Neural cell (in vitro differentiated cells): ENCODE results near the gene TMEM26. TPM values are rescaled to one million over a fixed set of nuclear protein-coding genes. Genes with fewer than 3 reads are reported as not detected.

ENCODE experiments used
- H2AFZ ChIP-seq: fragments of 200-600, 300-800 bp; sonication (generic), shearing (Covaris generic); 2 replicates; pipeline ENCODE4 v1.6.0; 2014; ENCODE audit warnings: low read depth, mild to moderate bottlenecking, antibody characterized with exemption, low read length, moderate library complexity
- H3F3A ChIP-seq: fragments of 200-600 bp; shearing (Covaris generic); 2 replicates; pipeline ENCODE4 v1.6.1; 2016; ENCODE audit warnings: mild to moderate bottlenecking, moderate library complexity, mixed read lengths, antibody characterized with exemption, low read length; ENCODE audit not compliant: insufficient read depth, poor library complexity, severe bottlenecking
- H3K27ac ChIP-seq: fragments of 200-600, 300-800 bp; sonication (generic), shearing (Covaris generic); 2 replicates; pipeline ENCODE4 v1.5.1; 2014; ENCODE audit warnings: mild to moderate bottlenecking, low read length, moderate library complexity
- H3K27me3 ChIP-seq: fragments of 300-800, 200-600 bp; sonication (generic), shearing (Covaris generic); 2 replicates; pipeline ENCODE4 v1.6.0; 2014; ENCODE audit warnings: mild to moderate bottlenecking, low read depth, low read length, moderate library complexity; ENCODE audit not compliant: insufficient read depth
- H3K36me3 ChIP-seq: fragments of 300-800, 200-600 bp; sonication (generic), shearing (Covaris generic); 2 replicates; pipeline ENCODE4 v1.5.1; 2014; ENCODE audit warnings: mild to moderate bottlenecking, antibody characterized with exemption, low read length, moderate library complexity; ENCODE audit not compliant: insufficient read depth
- H3K4me2 ChIP-seq: fragments of 300-800, 200-600 bp; sonication (generic), shearing (Covaris generic); 2 replicates; pipeline ENCODE4 v1.6.0; 2014; ENCODE audit warnings: mild to moderate bottlenecking, low read length
- H3K4me3 ChIP-seq: fragments of 300-800, 200-600 bp; sonication (generic), shearing (Covaris generic); 2 replicates; pipeline ENCODE4 v1.5.1; 2014; ENCODE audit warnings: mild to moderate bottlenecking, low read length, moderate library complexity
- H3K79me2 ChIP-seq: fragments of 200-600 bp; shearing (Covaris generic); replicated peaks from 2 replicates; pipeline ENCODE4 v1.6.0; 2014; ENCODE audit warnings: mild to moderate bottlenecking, low read length, moderate library complexity; ENCODE audit not compliant: insufficient read depth
- H3K9ac ChIP-seq: fragments of 300-800, 200-600 bp; sonication (generic), shearing (Covaris generic); 2 replicates; pipeline ENCODE4 v1.6.1; 2016; ENCODE audit warnings: mild to moderate bottlenecking, low read length, mixed read lengths
- H3K9me2 ChIP-seq: fragments of 200-600 bp; shearing (Covaris generic); 2 replicates; pipeline ENCODE4 v1.6.1; 2016; ENCODE audit warnings: mild to moderate bottlenecking, low read length, mixed read lengths; ENCODE audit not compliant: insufficient read depth
- H3K9me3 ChIP-seq: fragments of 200-600, 300-800 bp; sonication (generic), shearing (Covaris generic); 2 replicates; pipeline ENCODE4 v1.6.1; 2016; ENCODE audit warnings: mild to moderate bottlenecking, mixed run types, low read length, moderate library complexity, mixed read lengths
- H4K20me1 ChIP-seq: fragments of 200-600 bp; shearing (Covaris generic); 2 replicates; pipeline ENCODE4 v1.6.1; 2016; ENCODE audit warnings: mild to moderate bottlenecking, mixed run types; ENCODE audit not compliant: insufficient read depth
- EP300 ChIP-seq: fragments of 450-650 bp; conservative IDR thresholded peaks from 2 replicates; pipeline ENCODE4 v1.6.1; 2014; ENCODE audit warnings: antibody characterized with exemption, mild to moderate bottlenecking, moderate library complexity; ENCODE audit not compliant: poor library complexity, severe bottlenecking
- EZH2 ChIP-seq: fragments of 200-600, 300-800 bp; shearing (Covaris generic), sonication (generic); IDR thresholded peaks from 2 replicates; pipeline ENCODE4 v1.6.1; 2014; ENCODE audit warnings: antibody characterized with exemption, low read length, borderline replicate concordance, mild to moderate bottlenecking; ENCODE audit not compliant: insufficient read depth, poor library complexity, severe bottlenecking
- MXI1 ChIP-seq: fragments of 450-650 bp; conservative IDR thresholded peaks from 2 replicates; pipeline ENCODE4 v1.6.1; 2014; ENCODE audit warnings: antibody characterized with exemption, mild to moderate bottlenecking; ENCODE audit not compliant: poor library complexity, severe bottlenecking
- POLR2AphosphoS5 ChIP-seq: IDR thresholded peaks from 2 replicates; pipeline ENCODE4 v1.6.1; 2012
- RAD21 ChIP-seq: fragments of 450-650 bp; conservative IDR thresholded peaks from 2 replicates; pipeline ENCODE4 v1.6.1; 2014; ENCODE audit warnings: antibody characterized with exemption, mild to moderate bottlenecking, moderate library complexity
- SMC3 ChIP-seq: fragments of 450-650 bp; conservative IDR thresholded peaks from 2 replicates; pipeline ENCODE4 v1.6.1; 2014; ENCODE audit warnings: antibody characterized with exemption, mild to moderate bottlenecking, moderate library complexity; ENCODE audit not compliant: poor library complexity
- TAF1 ChIP-seq: IDR thresholded peaks from 2 replicates; pipeline ENCODE4 v1.6.1; 2012; ENCODE audit warnings: low read depth
- polyA plus RNA-seq: library from polyadenylated mRNA; depleted of rRNA; stranded (reverse); fragments of >200 nt; gene quantifications from 2 replicates; pipeline ENCODE4 v1.2.3, GENCODE V29; 2014
- TF ChIP-seq, protein P1 (sequence below): IDR thresholded peaks from 2 replicates; pipeline ENCODE4 v1.6.1; 2012; ENCODE audit warnings: borderline replicate concordance
- TF ChIP-seq, protein P2 (sequence below): fragments of 450-650 bp; IDR thresholded peaks from 2 replicates; pipeline ENCODE4 v1.5.1; 2014; ENCODE audit warnings: antibody characterized with exemption, mild to moderate bottlenecking, moderate library complexity; ENCODE audit not compliant: poor library complexity, severe bottlenecking

The TMEM26 gene
- polyA plus RNA-seq, 1 donor from 2014 or later, result not detected

DNA sequence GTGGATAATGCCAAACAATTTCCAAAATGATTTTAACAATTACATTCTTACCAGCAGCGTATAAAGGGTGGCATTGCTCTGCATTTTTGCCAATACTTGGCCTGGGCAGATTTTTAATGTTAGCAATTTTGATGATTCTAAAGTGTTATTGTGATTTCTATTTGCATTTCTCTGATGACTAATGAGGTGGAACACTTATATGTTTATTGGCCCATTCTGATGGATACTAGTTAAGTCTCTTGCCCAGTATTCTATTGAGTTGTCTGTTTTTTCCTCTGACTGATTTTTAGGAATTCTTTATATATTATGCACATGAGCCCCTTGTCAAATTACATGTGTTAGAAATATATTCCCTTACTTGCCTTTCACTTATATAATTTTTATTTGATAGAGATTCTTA lies 86.8 kb downstream of the TMEM26 start:
- Histone ChIP-seq H3K36me3 (no peaks in the 10 kb centered on the region), H3K4me2 (no peak overlapping the region), H3K79me2 (no peaks in the 10 kb centered on the region), H3F3A (no peaks in the 10 kb centered on the region), H3K9me2 (no peaks in the 10 kb centered on the region), H2AFZ (no peak overlapping the region), H3K4me3 (no peak overlapping the region), H3K9ac (no peak overlapping the region), H3K27me3 (no peaks in the 10 kb centered on the region), H3K27ac (no peak overlapping the region), H3K9me3 (no peaks in the 10 kb centered on the region), H4K20me1 (no peaks in the 10 kb centered on the region)
- TF ChIP-seq, protein P1, sequence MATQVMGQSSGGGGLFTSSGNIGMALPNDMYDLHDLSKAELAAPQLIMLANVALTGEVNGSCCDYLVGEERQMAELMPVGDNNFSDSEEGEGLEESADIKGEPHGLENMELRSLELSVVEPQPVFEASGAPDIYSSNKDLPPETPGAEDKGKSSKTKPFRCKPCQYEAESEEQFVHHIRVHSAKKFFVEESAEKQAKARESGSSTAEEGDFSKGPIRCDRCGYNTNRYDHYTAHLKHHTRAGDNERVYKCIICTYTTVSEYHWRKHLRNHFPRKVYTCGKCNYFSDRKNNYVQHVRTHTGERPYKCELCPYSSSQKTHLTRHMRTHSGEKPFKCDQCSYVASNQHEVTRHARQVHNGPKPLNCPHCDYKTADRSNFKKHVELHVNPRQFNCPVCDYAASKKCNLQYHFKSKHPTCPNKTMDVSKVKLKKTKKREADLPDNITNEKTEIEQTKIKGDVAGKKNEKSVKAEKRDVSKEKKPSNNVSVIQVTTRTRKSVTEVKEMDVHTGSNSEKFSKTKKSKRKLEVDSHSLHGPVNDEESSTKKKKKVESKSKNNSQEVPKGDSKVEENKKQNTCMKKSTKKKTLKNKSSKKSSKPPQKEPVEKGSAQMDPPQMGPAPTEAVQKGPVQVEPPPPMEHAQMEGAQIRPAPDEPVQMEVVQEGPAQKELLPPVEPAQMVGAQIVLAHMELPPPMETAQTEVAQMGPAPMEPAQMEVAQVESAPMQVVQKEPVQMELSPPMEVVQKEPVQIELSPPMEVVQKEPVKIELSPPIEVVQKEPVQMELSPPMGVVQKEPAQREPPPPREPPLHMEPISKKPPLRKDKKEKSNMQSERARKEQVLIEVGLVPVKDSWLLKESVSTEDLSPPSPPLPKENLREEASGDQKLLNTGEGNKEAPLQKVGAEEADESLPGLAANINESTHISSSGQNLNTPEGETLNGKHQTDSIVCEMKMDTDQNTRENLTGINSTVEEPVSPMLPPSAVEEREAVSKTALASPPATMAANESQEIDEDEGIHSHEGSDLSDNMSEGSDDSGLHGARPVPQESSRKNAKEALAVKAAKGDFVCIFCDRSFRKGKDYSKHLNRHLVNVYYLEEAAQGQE, result no peak
- TF ChIP-seq EP300 (no peak), POLR2AphosphoS5 (no peak), TAF1 (no peak), EZH2 (no peak), RAD21 (no peak), MXI1 (no peak), SMC3 (no peak)
- TF ChIP-seq, protein P2, sequence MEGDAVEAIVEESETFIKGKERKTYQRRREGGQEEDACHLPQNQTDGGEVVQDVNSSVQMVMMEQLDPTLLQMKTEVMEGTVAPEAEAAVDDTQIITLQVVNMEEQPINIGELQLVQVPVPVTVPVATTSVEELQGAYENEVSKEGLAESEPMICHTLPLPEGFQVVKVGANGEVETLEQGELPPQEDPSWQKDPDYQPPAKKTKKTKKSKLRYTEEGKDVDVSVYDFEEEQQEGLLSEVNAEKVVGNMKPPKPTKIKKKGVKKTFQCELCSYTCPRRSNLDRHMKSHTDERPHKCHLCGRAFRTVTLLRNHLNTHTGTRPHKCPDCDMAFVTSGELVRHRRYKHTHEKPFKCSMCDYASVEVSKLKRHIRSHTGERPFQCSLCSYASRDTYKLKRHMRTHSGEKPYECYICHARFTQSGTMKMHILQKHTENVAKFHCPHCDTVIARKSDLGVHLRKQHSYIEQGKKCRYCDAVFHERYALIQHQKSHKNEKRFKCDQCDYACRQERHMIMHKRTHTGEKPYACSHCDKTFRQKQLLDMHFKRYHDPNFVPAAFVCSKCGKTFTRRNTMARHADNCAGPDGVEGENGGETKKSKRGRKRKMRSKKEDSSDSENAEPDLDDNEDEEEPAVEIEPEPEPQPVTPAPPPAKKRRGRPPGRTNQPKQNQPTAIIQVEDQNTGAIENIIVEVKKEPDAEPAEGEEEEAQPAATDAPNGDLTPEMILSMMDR, result no peak

DNA sequence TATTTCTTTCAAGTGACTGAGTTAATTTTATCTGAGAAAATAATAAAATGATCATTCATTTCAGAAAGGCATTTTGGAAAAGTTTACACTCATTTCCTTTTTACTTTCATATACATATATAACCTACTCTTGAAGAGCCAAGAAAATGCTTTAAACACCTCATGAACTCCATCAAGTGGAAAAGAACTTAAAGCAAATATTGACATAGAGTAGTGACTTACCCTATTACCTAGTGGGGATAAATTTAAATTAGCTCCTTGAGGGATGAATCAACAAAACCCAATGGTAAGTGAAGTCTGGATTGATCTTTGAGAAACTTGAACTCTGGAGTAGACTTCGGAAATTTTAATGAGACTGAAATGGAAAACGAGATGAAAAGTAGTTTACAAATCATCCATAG lies 88.6 kb downstream of the TMEM26 start:
- H3K9me3 ChIP-seq, result no peaks in the 10 kb centered on the region
- H3K27me3 ChIP-seq, result no peaks in the 10 kb centered on the region
- TF ChIP-seq MXI1, result no peak
- no peak for TF ChIP-seq RAD21
- TF ChIP-seq EP300, result no peak
- no peak for TF ChIP-seq SMC3
- TF ChIP-seq TAF1, result no peak
- TF ChIP-seq EZH2, result no peak
- no peak for TF ChIP-seq POLR2AphosphoS5
- TF ChIP-seq, protein P2, result no peak
- TF ChIP-seq, protein P1, result no peak
- no peak overlapping the region for H3K27ac ChIP-seq
- no peak overlapping the region for H3K4me2 ChIP-seq
- H3K4me3 ChIP-seq, result no peak overlapping the region
- no peaks in the 10 kb centered on the region for H3K36me3 ChIP-seq
- no peaks in the 10 kb centered on the region for H3K79me2 ChIP-seq
- no peaks in the 10 kb centered on the region for H4K20me1 ChIP-seq
- no peak overlapping the region for H2AFZ ChIP-seq
- no peaks in the 10 kb centered on the region for H3F3A ChIP-seq
- H3K9ac ChIP-seq, result no peak overlapping the region
- H3K9me2 ChIP-seq, result no peaks in the 10 kb centered on the region
